Mesodermal cell (in vitro differentiated cells): ENCODE measurements around the gene SLIT3.
A peak's percentile ranks its signal among the peaks of the same experiment; 100 is the strongest.

ENCODE experiments used
- H3K27ac ChIP-seq: 2 replicates; pipeline ENCODE4 v1.7.0; 2013; ENCODE audit warnings: mild to moderate bottlenecking, low read depth, low read length, moderate library complexity; ENCODE audit not compliant: severe bottlenecking
- H3K36me3 ChIP-seq: 2 replicates; pipeline ENCODE4 v1.7.1; 2013; ENCODE audit warnings: mild to moderate bottlenecking, low read length, moderate library complexity; ENCODE audit not compliant: control insufficient read depth, insufficient read depth
- H3K4me1 ChIP-seq: one replicate; pipeline ENCODE4 v1.7.1; 2013; ENCODE audit warnings: mild to moderate bottlenecking, low read length; ENCODE audit not compliant: insufficient read depth, control insufficient read depth, poor library complexity, severe bottlenecking
- H3K4me3 ChIP-seq: 2 replicates; pipeline ENCODE4 v1.7.0; 2013; ENCODE audit warnings: low read length, control low read depth, mild to moderate bottlenecking; ENCODE audit not compliant: insufficient read depth, poor library complexity, severe bottlenecking; ENCODE audit errors: extremely low read depth
- H3K9me3 ChIP-seq: 2 replicates; pipeline ENCODE4 v1.7.1; 2013; ENCODE audit warnings: mild to moderate bottlenecking, low read length, moderate library complexity; ENCODE audit not compliant: control insufficient read depth
- WGBS, 2 experiments: methylation state at CpG; one replicate each; pipeline ENCODE4 v1.1.5; 2013; ENCODE audit warnings: missing lambda C conversion rate in 2 of 2; ENCODE audit not compliant: insufficient coverage in 2 of 2; 5-methylcytosine and 5-hydroxymethylcytosine counted together

Gene SLIT3

DNA sequence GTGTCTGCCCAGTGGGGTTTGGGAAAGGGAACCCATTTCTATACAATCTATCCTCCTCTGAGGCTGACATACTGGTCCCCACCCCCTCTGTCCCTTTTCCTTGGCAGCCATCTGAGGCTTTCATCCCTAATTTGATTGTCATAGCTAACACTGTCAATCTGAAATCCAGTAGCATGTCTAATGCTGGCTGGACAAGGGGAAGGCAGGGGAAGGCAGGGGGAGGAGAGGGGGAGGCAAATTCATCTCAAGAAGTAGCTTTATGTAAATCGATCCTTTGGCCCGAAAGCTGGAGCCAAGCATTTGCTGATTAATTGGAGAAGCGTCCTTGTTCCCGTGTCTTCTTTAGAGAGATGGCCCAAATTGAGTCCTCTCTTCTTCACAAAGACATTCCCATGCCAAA lies 407.7 kb downstream of the SLIT3 start:
- peaks cover 4% of the 10 kb centered on the region for H3K4me1 ChIP-seq
- H3K9me3 ChIP-seq: no peaks in the 10 kb centered on the region
- H3K4me3 ChIP-seq: no peak overlapping the region
- no peak overlapping the region for H3K27ac ChIP-seq
- WGBS, 2 experiments: 90 to 94% methylated on average over 3 to 4 of the region's 4 CpGs
- no peaks in the 10 kb centered on the region for H3K36me3 ChIP-seq

DNA sequence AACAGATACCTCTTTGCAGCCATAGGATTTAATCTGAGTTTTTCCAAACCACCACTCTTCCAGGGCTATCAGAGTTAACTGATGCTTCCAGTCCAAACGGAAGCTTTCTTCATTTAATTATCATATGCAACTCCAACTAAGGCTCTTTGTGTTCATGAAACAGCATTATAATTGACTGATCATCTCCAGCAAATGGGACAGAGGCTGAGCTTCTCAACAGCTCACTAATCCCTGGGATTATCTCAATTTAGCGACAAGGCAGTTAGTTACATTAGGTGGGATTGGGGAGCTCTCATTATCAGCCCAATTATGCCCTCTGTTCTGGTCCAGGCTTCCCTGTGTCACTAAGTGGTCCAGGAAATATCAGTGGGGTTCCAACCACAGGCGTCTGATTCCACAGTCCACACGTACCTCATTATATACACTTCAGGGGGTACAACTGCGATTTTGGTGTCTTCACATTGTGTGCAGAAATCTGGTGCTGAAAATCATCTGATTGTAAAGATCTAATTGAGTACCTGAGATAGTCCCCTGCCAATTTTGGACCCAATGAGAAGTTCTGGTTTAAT lies 408.2 kb downstream of the SLIT3 start:
- WGBS, 2 experiments: 60 to 75% methylated on average over 2 to 3 of the region's 5 CpGs
- Histone ChIP-seq H3K27ac (no peak overlapping the region), H3K4me3 (no peak overlapping the region), H3K4me1 (peaks cover 4% of the 10 kb centered on the region), H3K9me3 (no peaks in the 10 kb centered on the region), H3K36me3 (no peaks in the 10 kb centered on the region)

DNA sequence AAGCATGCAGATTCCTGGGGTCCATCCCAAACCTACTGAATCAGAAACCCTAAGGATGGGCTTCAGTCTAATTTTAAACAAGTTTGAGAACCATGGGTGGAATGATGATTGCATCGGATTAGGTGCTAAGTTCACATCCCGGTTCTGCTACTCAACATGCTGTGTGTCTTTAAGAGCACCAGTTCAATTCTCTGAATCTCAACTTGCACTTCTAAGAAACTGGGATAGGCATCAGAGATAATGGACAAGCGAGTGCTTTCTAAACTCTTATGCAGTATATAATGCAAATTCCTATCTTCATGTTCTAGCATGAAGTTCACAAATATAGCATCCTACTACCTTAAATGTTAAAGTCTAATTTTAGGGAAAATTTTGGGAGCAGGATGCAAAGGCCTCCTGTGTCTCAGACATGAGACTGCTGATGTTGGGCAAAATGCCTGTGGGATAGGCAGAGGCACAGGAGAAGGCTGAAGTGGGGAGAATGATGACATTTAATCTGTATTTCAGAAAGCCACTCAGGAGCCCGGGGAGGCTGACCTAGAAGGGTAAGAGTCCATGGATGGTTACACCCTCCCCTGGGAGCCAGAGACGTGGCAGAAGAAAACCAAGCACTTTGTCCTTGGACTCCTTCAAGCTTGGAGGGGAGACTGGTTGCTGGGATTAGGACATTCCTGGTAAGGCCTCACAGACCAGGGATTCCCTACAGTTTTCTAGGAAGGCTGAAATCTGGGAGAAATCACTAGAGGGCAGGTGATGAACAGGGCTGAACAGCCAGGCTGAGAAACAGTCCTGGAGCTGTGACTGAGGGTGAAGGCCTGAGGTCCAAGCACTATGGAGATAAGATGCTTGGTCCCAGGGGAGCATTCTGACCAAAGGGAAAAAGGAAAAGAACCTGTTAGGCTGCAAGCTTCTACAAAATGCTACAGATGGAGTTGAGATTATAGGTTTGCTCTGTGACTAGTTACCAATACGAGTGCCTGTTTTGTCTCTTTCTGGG lies 409.8 kb downstream of the SLIT3 start:
- Histone ChIP-seq H3K36me3 (no peaks in the 10 kb centered on the region), H3K4me1 (peaks cover 9% of the 10 kb centered on the region), H3K4me3 (no peak overlapping the region), H3K9me3 (no peaks in the 10 kb centered on the region), H3K27ac (no peak overlapping the region)
- WGBS, 2 experiments: 90 to 96% methylated on average over 5 of the region's 6 CpGs

DNA sequence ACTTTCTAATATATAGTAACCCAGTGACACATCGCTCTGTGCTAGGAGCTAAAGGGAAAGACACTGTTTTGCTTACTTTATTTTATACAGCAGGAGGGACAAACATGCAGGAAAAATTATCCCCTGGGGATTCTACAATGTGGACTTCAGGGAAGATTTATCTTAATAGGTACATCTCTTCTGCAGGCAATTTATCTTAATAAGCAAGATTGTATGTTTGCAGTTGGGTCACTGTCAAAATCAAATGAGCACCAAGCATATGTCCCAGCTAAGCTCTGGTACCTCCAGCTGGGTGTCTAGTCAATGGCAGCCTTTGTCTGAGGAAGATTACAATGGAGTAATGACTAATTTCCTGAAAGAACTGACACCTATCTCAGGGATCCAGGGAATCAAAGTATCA lies 411.9 kb downstream of the SLIT3 start:
- H3K4me1 ChIP-seq: peaks cover 22% of the 10 kb centered on the region
- H3K4me3 ChIP-seq: no peak overlapping the region
- no peak overlapping the region for H3K27ac ChIP-seq
- H3K36me3 ChIP-seq: no peaks in the 10 kb centered on the region
- WGBS, 2 experiments: 83% methylated on average over 1 of the region's 1 CpG; no CpG with 5 or more reads in 1 of the 2 experiments
- H3K9me3 ChIP-seq: no peaks in the 10 kb centered on the region

DNA sequence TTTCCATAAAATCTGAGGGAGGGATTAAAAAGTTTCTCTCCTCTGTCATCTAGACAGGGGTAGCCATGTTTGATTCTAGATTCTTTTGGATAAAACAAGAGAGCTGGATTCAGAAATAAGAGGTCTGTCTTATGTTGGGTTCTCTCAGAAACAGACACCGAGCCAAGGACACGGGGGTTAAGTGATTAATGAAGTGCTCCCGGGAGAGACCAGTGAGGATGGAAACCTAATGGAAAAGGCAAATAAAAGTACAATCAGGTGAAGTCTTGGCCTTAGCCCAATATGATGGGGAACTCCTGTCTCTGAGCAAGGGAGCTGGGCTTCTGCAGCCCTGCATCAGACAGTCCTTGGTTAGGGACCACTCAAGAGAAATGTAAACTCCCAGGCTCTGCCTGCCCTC lies 413.0 kb downstream of the SLIT3 start:
- H3K4me1 ChIP-seq: peaks cover 25% of the 10 kb centered on the region
- 97 to 100% methylated on average over 3 of the region's 3 CpGs for WGBS, 2 experiments
- H3K36me3 ChIP-seq: no peaks in the 10 kb centered on the region
- no peak overlapping the region for H3K4me3 ChIP-seq
- no peak overlapping the region for H3K27ac ChIP-seq
- no peaks in the 10 kb centered on the region for H3K9me3 ChIP-seq

DNA sequence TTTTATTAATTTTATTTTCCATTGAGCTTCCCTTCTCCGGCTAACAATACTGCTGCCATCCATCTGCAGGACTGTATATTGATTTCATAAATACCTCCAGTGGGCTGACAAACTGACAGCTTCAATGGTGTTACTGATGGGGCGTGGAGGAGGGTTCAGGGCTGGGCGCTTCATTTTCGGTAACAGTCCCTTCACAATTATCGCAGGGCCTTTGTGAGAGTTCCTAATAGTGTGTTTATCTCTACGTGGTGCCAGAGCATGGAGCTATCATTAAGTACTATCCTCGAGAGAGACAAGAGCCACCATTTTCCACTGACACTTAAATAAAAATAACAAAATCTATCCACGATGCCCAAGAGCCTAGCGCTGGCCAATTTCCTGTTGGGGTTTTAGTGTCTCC lies 414.8 kb downstream of the SLIT3 start:
- peaks cover 34% of the 10 kb centered on the region for H3K4me1 ChIP-seq
- H3K36me3 ChIP-seq: no peaks in the 10 kb centered on the region
- 85 to 96% methylated on average over 5 to 6 of the region's 9 CpGs for WGBS, 2 experiments
- no peaks in the 10 kb centered on the region for H3K9me3 ChIP-seq
- peak overlapping the region; percentile 49 for H3K27ac ChIP-seq
- H3K4me3 ChIP-seq: no peak overlapping the region

DNA sequence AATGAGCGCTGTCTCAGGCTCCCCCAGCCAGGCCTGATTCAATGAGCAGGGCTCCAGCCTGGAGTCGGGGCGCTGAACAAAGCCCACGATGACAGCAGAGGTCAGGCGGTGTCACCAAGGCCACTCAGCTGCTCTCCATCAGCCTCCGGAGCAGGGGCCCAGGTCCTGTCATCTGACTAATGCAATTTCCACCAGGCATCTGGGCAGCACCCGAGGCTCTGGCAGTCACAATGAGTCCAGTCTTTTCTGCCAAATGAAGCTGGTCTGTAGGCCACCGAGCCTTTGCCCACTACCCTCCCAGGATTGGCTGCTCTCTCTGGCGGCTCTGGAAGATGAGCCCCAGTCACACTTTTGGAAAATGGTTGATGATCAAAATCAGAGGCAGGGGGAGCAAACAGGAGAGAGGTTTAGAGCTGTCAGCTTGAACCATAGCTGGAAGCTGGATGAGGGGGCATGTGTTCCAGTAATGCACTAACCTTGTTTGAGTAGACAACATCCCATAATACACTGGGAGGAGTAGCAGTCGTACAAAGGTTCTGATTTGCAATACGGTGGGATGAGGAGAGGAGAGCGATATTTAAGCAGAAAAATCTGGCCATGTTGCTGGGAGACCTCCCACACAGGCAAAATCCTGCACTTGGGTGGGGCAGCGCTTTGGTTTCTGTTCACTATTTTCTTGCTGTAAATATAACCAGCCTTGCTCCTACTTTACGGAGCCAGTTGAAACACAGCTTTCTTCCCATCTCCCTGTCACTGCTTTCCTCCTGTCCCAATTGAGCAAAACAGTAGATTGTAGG lies 415.4 kb downstream of the SLIT3 start:
- no peaks in the 10 kb centered on the region for H3K9me3 ChIP-seq
- H3K36me3 ChIP-seq: no peaks in the 10 kb centered on the region
- no peak overlapping the region for H3K4me3 ChIP-seq
- 78 to 81% methylated on average over 9 to 11 of the region's 14 CpGs for WGBS, 2 experiments
- H3K27ac ChIP-seq: peak overlapping the region; percentile 75
- H3K4me1 ChIP-seq: peaks cover 40% of the 10 kb centered on the region

DNA sequence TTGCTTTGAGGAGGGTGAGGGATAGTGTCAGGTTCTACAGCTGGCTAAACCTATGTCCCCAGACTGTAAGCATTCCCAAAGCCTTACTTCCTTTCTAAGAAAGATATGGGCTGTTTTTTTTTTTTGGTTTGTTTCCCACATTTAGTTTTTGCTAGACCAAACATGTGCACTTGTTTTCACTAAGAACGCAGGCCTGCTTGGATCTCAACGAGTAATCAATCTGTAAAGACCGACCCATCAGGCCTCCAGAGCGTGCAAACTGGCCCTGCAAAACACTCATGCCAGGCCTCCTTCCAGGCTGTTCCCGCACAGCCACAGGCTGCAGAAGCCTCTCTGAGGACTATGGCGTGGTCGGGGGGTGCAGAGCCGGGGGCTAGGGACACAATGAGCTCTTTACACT lies 416.9 kb downstream of the SLIT3 start:
- Histone ChIP-seq H3K4me1 (peaks cover 53% of the 10 kb centered on the region), H3K4me3 (no peak overlapping the region)
- WGBS, 2 experiments: 85 to 94% methylated on average over 5 to 8 of the region's 8 CpGs

DNA sequence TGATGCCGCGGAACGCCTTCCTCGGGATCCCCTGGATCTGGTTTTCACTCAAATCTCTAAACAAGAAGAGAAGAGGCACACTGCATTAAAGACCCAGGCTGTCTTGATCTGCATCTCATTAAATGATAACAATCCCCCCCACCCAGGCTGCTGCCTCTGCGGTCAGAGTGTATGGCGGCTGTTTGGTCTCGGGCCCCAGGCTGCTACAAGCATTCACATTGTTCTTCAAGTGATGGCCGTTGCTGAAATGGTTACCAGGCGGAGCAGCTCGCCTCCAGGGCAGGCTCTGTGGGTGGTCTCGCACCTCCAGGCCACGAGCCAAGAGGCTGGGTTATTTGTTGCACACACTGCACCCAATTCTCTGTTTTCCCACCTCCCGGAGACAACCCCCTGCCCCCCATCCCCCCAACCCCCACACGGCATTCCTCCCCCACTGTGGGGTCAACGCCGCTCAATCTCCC lies 417.6 kb downstream of the SLIT3 start:
- WGBS, 2 experiments: 76 to 78% methylated on average over 10 to 11 of the region's 16 CpGs
- peak overlapping the region; percentile 76 for H3K27ac ChIP-seq
- H3K9me3 ChIP-seq: no peaks in the 10 kb centered on the region
- H3K4me3 ChIP-seq: no peak overlapping the region
- no peaks in the 10 kb centered on the region for H3K36me3 ChIP-seq
- peaks cover 51% of the 10 kb centered on the region for H3K4me1 ChIP-seq

More for the DNA sequence above, 416.9 kb downstream of the SLIT3 start:
- Histone ChIP-seq H3K27ac (peak overlapping the region; percentile 76), H3K36me3 (no peaks in the 10 kb centered on the region), H3K9me3 (no peaks in the 10 kb centered on the region)

DNA sequence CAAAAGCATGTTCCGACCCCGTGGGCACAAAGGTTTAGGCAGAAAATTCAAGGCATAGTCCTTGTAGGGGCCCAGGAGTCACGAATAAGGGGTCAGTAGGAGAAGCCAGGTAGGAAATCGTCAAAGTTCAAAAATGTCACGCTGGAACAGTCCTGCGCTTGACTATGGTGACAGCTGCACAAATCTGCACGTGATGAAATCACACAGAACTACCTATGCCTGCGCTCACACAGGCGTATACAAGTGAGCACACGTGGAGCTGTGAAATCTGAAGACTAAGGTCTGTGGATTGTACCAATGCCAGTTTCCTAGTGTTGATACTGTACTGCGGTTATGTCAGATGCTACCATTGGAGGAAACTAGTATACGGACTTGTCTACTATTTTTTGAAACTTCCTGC lies 418.7 kb downstream of the SLIT3 start:
- H3K27ac ChIP-seq: peak overlapping the region; percentile 67
- H3K36me3 ChIP-seq: no peaks in the 10 kb centered on the region

More for the DNA sequence above, 418.7 kb downstream of the SLIT3 start:
- 91 to 94% methylated on average over 9 of the region's 12 CpGs for WGBS, 2 experiments
- H3K4me3 ChIP-seq: no peak overlapping the region
- peaks cover 59% of the 10 kb centered on the region for H3K4me1 ChIP-seq
- H3K9me3 ChIP-seq: no peaks in the 10 kb centered on the region
